Rectal smooth muscle tissue (tissue), 1 donor: Measurements from ENCODE around the gene THSD7A.

ENCODE experiments used
- H3K27ac ChIP-seq: one replicate; pipeline ENCODE4 v1.7.0; 2013; ENCODE audit warnings: low read depth, low read length, inconsistent platforms
- H3K27me3 ChIP-seq: one replicate; pipeline ENCODE4 v1.7.0; 2013; ENCODE audit warnings: low read length; ENCODE audit not compliant: control insufficient read depth, insufficient read depth
- H3K36me3 ChIP-seq: one replicate; pipeline ENCODE4 v1.7.0; 2013; ENCODE audit warnings: low read length; ENCODE audit not compliant: control insufficient read depth, insufficient read depth
- H3K4me1 ChIP-seq: one replicate; pipeline ENCODE4 v1.7.0; 2013; ENCODE audit warnings: low read length; ENCODE audit not compliant: control insufficient read depth, insufficient read depth
- H3K4me3 ChIP-seq: one replicate; pipeline ENCODE4 v1.7.0; 2013; ENCODE audit warnings: low read length
- H3K9ac ChIP-seq: one replicate; pipeline ENCODE4 v1.7.0; 2013; ENCODE audit warnings: low read length

Gene THSD7A

DNA sequence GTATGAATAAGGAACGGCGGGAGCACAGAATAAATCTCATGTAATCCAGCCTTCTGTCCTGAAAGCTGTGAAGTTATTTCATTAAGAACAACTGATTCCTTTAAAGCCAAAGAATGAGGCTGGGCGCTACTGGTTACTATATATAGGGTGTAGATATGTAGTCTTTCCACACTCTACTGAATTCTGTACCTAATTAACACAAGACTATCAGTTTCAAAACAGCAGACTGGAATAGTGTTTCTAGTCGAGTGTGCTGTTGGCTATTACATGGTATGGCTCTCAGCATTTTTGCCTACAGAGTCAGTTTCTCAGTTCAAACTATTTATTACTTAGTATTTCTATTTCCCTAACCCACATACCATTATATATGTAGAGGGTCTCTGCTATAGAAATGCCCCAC is 163.3 kb downstream of the THSD7A start:
- Histone ChIP-seq H3K4me1 (no peaks in the 10 kb centered on the region), H3K36me3 (no peaks in the 10 kb centered on the region), H3K27ac (no peak overlapping the region), H3K9ac (no peak overlapping the region), H3K27me3 (no peaks in the 10 kb centered on the region), H3K4me3 (no peak overlapping the region)

DNA sequence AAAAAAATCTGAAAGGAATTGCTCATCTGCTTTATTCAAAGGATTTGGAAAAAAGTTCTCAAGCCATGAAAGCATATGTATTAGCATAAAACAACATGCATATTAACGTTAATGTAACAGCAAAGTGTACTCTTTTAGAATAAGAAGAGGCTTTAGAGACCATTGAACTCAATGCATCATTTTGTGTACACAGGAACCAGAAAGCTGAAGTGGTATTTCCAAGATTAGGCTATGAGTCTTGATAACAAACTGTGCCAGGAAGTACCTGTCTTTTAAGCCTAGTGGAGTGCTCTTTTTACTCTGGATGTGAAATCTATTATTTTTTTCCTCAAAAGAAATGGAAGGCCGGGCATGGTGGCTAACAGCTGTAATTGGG is 164.2 kb downstream of the THSD7A start:
- H3K4me1 ChIP-seq: no peaks in the 10 kb centered on the region
- H3K27me3 ChIP-seq: no peaks in the 10 kb centered on the region
- H3K27ac ChIP-seq: no peak overlapping the region
- H3K4me3 ChIP-seq: no peak overlapping the region
- no peak overlapping the region for H3K9ac ChIP-seq
- H3K36me3 ChIP-seq: no peaks in the 10 kb centered on the region

DNA sequence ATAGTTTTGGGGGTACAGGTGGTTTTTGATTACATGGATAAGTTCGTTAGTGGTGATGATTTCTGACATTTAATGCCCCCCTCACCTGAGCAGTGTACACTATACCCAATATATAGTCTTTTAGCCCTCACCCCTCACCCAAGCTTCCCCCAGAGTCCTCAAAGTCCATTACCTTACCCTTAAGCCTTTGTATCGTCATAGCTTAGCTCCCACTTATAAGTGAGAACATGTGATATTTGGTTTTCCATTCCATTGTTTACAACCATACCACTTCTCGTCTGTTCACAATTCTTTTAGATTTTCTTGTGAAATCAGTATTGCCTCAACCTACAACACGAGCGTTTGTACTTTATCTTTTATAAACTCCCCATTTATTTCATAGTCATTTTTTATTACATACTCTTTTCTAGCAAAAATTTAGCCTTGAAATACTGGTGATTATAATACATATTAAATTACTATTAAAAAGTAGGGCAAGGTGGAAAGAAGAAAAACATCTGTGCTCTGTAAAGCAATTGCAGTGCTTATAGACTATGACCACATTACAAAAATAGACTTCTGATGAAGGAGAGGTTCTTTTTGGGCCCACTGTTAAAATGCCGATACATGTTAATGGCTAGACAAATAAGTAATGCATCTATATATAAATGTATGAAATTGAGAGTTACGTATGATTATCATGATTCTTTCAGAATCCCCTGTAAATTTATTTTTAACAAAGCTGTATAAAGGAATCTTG is 164.8 kb downstream of the THSD7A start:
- Histone ChIP-seq H3K27me3 (no peaks in the 10 kb centered on the region), H3K4me3 (no peak overlapping the region), H3K9ac (no peak overlapping the region), H3K4me1 (no peaks in the 10 kb centered on the region), H3K36me3 (no peaks in the 10 kb centered on the region), H3K27ac (no peak overlapping the region)

DNA sequence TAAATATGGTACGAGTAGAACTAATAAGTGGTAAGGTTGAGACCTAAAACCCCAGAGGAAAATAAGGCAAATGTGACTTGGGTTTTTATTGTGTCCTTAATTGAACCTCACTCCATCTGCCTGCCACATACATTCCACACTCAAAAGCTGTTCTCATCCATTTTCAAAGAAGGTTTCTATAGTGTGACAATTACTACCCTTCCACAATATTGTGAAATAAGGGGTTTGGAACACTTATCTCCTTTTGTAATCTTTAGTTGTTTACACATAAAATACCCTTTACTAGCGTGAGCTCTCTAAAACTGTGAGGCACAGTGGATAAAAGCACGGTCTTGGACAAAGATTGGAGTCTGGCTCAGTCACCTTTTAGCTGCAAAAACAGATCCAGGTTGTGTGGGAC is 166.6 kb downstream of the THSD7A start:
- no peaks in the 10 kb centered on the region for H3K4me1 ChIP-seq
- H3K9ac ChIP-seq: no peak overlapping the region
- no peak overlapping the region for H3K27ac ChIP-seq

DNA sequence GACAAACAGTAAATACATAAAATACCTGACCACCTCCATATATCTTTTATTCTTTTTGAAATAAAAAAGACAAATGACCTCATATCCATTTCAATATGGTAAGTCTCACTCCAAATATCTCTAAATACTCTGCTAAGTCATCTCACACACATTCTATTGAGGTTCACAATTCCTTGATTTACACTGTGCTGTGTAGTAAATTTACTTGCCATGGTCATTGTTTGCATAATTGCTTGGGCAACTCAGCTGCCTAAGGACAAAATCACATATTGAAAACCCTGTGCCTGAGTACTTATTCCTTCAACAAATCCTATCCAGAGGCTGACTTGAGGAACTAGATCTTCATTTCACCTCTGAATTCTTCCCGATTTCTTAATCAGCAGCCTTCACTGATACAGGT is 176.4 kb downstream of the THSD7A start:
- Histone ChIP-seq H3K27ac (no peak overlapping the region), H3K4me1 (no peaks in the 10 kb centered on the region), H3K4me3 (no peak overlapping the region), H3K27me3 (no peaks in the 10 kb centered on the region), H3K9ac (no peak overlapping the region), H3K36me3 (no peaks in the 10 kb centered on the region)

More for the DNA sequence above, 166.6 kb downstream of the THSD7A start:
- Histone ChIP-seq H3K4me3 (no peak overlapping the region), H3K27me3 (no peaks in the 10 kb centered on the region), H3K36me3 (no peaks in the 10 kb centered on the region)

DNA sequence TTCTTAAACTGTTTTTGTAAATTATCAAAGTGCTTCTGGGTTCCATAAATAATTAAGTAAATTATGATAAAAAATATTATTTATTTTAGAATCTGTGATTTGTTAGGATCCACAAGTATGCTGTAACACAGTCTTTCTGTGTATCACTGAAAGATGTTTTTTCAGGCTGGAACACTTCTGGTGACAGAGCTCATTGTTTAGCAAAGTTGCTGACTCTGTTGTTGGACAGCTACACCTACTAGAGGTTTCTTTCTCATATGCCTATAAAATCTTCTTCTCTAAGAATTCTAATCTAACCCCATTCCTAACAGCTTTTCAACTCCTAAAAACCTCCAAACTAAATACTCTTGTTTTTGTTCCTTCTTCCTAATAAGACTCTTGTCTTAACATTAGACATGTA is 176.8 kb downstream of the THSD7A start:
- H3K36me3 ChIP-seq: no peaks in the 10 kb centered on the region
- no peak overlapping the region for H3K27ac ChIP-seq
- H3K9ac ChIP-seq: no peak overlapping the region
- H3K4me3 ChIP-seq: no peak overlapping the region
- H3K4me1 ChIP-seq: no peaks in the 10 kb centered on the region
- no peaks in the 10 kb centered on the region for H3K27me3 ChIP-seq

DNA sequence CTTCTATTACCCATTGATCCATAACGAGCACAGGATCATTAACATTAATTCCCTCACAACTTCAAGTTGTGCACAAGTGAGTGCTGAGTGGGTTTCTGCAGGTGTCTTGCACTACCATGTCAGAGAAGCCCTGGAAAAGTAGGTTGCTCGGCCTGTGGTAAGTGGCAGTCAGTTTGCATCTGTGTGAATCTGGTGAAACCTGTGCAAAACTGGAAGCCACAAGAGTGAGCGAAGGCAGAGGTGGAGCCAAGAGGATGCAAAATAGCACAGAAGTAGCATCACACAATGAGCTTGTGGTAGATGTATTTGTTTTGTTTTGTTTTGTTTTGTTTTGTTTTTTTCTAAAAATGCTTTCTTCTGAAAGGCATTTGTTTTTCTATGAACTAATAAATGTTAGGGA is 181.5 kb downstream of the THSD7A start:
- no peaks in the 10 kb centered on the region for H3K36me3 ChIP-seq
- H3K9ac ChIP-seq: no peak overlapping the region
- no peak overlapping the region for H3K27ac ChIP-seq
- H3K4me3 ChIP-seq: no peak overlapping the region
- H3K4me1 ChIP-seq: no peaks in the 10 kb centered on the region
- no peaks in the 10 kb centered on the region for H3K27me3 ChIP-seq

DNA sequence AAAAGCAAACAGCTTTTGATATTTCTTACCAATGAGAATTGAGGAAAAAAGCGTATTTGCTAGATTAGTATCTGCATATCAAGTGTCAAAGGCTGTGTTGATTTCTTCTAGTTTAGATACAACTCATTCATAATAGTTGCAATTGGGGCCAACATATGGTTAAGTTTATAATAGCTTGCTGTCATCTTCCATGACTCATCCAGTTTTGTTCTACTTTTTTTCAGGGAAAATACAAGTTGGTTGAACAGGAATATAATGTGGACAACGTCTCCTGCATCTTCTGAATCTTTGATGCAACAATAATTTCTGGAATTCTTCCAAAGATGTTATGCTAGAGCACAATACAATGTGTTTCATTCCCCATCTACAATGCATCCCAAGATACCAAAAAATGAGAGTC is 182.0 kb downstream of the THSD7A start:
- no peak overlapping the region for H3K4me3 ChIP-seq
- no peaks in the 10 kb centered on the region for H3K36me3 ChIP-seq
- no peaks in the 10 kb centered on the region for H3K4me1 ChIP-seq
- H3K27ac ChIP-seq: no peak overlapping the region
- no peak overlapping the region for H3K9ac ChIP-seq
- no peaks in the 10 kb centered on the region for H3K27me3 ChIP-seq

DNA sequence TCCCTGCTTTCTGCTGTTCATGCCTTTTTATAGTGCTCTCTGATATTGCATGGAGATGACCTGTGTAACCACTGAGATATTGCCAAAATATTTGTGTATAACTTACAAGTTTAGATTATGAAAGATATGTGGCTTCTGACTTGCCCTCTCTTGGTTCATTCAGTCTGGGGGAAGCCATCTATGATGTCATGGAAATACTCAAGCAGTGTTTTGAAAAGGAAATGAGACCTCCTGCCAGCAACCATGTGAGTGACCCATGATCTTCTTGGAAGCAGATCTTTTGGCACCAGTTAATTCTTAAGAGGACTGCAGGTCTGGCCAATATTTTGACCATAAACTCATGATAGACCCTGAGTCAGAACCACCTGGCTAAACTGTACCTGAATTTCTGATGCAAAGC is 183.0 kb downstream of the THSD7A start:
- Histone ChIP-seq H3K36me3 (no peaks in the 10 kb centered on the region), H3K4me1 (no peaks in the 10 kb centered on the region), H3K27me3 (no peaks in the 10 kb centered on the region), H3K4me3 (no peak overlapping the region), H3K9ac (no peak overlapping the region), H3K27ac (no peak overlapping the region)

DNA sequence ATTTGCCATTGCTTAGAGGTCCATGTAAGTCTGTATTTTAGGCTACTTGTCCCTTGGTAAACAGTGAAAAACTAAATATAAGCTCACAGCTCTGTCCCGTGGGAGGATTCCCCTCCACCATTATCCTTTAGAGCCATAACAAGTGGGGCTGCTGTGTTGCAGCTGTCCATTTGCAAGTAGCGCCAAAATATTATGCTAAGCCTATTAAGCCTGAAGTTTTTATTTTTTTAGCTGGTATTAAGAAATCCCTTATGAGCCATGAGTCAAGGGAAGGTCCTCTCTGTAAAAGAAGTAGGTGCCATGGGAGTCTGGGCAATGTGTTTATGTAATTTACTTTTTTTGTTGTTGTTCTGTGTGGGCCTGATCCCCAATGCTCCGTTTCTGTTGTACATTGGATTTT is 183.9 kb downstream of the THSD7A start:
- Histone ChIP-seq H3K4me1 (no peaks in the 10 kb centered on the region), H3K36me3 (no peaks in the 10 kb centered on the region), H3K9ac (no peak overlapping the region), H3K27me3 (no peaks in the 10 kb centered on the region), H3K4me3 (no peak overlapping the region), H3K27ac (no peak overlapping the region)

DNA sequence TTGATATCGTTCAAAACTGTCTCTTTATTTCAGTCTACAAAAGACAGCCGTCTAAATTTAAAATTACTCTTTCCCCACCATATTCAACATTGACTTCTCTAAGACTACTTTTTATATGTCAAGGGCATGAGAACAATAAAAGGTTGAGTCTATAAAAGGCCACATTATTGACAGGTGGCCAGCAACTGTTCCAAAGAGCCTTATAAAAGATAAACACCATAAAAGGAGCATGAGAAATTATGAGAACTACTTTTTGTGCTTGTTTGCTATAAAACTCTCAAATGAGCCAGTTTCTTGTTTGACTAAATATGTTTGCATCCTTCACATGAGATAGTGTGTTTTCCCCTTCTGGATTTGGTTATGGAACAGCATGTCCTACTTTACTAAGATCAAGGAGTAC is 189.2 kb downstream of the THSD7A start:
- H3K36me3 ChIP-seq: no peaks in the 10 kb centered on the region
- H3K27ac ChIP-seq: no peak overlapping the region
- H3K9ac ChIP-seq: no peak overlapping the region
- H3K4me1 ChIP-seq: no peaks in the 10 kb centered on the region
- H3K27me3 ChIP-seq: no peaks in the 10 kb centered on the region
- H3K4me3 ChIP-seq: no peak overlapping the region

DNA sequence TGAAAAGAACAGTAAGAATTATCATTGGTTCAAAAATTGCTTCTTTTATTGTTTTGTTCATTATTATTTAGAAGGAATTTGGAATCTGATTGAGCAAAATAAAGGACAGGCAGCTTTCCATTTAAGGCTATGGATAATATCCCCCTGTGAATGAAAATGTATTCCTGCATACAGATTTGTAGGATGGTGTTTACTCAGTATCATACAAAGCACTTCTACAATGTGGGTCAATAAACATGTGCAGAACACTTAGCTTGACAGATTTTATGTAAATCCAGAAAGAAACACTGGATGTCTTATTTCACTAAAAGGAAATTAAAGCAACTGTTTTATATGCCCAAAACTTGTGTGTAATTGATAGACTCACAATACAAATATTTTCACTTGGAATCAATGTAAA is 189.7 kb downstream of the THSD7A start:
- no peak overlapping the region for H3K27ac ChIP-seq
- no peaks in the 10 kb centered on the region for H3K27me3 ChIP-seq
- H3K36me3 ChIP-seq: no peaks in the 10 kb centered on the region
- no peaks in the 10 kb centered on the region for H3K4me1 ChIP-seq
- H3K4me3 ChIP-seq: no peak overlapping the region
- no peak overlapping the region for H3K9ac ChIP-seq

DNA sequence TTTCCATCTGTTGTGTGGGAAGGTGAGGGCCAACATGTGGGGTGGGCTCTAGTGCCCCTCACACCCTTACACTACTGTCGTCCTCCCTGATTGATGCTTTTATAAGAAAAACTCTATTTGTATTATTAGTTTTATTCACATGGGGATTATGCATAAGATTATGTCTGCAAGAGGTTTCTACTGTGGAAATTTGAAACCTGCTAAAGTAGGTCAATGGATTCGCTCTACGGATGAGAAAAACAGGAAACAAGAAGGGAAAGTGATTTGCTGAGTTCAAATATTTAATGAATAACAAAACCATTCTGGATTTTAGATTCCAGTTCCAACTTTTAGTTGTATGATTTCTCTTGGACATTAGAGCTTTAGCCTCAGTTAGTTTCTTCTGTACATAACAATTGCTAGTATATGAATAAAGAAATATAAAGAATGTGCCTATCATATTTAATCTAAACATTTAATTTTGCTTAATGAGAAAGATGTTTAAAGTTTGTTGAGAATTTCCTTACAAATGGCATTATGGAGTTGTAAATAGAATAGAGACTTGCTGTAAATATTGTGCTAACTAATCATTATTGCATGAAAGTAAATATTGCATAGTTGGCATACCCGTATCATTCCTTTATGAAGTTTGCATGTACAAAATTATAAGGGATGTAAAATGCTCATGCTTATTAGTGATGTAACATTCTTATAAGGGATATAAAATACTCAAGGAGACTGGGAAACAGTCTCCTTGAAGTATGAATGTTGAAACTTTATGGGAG is 193.8 kb downstream of the THSD7A start:
- Histone ChIP-seq H3K4me3 (no peak overlapping the region), H3K36me3 (no peaks in the 10 kb centered on the region), H3K27ac (no peak overlapping the region), H3K9ac (no peak overlapping the region), H3K27me3 (no peaks in the 10 kb centered on the region), H3K4me1 (no peaks in the 10 kb centered on the region)
